ENCODE data around the gene TMBIM4.

The TMBIM4 gene

DNA sequence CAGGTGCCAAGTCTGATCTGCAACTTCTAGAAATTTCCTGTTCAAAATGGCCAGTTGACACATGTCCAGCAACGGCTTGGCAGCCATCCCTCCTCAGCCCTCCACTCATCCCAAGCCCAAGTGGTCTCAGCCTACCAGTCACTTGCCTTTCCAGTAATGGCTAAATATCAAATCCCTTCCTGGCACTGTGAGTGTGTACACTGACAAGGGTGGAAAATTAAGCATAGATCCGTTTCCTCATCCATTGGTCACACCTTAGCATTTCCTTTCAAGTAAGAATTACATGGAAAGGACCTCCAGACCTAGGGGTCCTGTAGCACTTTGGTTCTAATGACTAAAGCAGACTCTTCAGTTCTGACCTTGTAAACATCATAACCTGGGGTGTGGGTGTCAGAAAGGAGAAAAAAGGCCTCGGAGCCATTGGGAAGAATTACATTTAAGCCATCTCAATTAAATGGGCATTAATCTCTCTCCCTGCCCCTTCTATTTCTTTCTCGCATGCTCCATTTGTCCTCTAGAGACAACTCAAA, 54.7 kb downstream of the TMBIM4 start:
- TF ChIP-seq, protein P1, sequence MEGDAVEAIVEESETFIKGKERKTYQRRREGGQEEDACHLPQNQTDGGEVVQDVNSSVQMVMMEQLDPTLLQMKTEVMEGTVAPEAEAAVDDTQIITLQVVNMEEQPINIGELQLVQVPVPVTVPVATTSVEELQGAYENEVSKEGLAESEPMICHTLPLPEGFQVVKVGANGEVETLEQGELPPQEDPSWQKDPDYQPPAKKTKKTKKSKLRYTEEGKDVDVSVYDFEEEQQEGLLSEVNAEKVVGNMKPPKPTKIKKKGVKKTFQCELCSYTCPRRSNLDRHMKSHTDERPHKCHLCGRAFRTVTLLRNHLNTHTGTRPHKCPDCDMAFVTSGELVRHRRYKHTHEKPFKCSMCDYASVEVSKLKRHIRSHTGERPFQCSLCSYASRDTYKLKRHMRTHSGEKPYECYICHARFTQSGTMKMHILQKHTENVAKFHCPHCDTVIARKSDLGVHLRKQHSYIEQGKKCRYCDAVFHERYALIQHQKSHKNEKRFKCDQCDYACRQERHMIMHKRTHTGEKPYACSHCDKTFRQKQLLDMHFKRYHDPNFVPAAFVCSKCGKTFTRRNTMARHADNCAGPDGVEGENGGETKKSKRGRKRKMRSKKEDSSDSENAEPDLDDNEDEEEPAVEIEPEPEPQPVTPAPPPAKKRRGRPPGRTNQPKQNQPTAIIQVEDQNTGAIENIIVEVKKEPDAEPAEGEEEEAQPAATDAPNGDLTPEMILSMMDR (conservative IDR thresholded peaks at IDR 0.05; ENCODE audit: low read depth, low read length): no peak
- H3K4me3 ChIP-seq (ENCODE audit: low read depth, low read length): no peak overlapping the region
- no peak for DNase-seq (ENCODE audit: low read depth)

DNA sequence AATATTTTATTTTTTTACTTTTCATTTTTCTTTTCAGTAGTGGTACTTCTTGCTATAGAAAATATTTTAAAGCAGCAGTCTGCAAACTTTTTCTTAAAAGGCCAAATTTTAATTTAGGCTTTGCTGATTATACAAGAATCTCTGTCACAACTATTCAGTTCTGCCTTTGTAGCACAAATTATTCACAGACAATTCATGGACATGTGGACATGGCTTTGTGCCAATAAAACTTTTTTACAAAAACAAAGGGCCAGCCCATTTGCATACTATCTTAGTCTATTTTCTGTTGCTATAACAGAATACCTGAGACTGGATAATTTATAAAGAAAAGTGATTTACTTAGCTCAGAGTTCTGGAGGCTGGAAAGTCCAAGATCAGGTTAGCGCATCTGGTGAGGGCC, 56.3 kb downstream of the TMBIM4 start:
- TF ChIP-seq, protein P1 (conservative IDR thresholded peaks at IDR 0.05; ENCODE audit: low read depth, low read length): no peak
- no peak overlapping the region for H3K4me3 ChIP-seq (ENCODE audit: low read depth, low read length)
- DNase-seq (ENCODE audit: low read depth): no peak

DNA sequence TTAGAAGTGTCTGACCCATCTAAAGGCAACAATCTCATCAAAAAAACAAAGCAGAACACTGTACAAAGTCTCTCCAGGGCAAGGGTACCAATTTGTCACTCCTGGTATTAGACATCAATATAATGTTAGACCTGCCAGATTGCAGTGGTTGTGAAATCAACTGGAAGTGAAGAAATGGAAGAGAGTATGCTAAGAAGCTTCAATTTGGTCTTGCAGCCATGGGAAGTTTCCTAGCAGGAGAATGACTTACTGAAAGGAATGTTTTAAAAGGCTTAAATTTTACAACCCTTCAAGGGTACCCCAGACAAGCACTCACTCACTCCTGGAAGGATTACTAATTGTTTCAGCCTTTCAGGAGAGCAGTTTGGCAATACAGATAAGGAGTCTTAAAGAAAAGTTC, 58.2 kb downstream of the TMBIM4 start:
- TF ChIP-seq, protein P1 (conservative IDR thresholded peaks at IDR 0.05; ENCODE audit: low read depth, low read length): no peak
- H3K4me3 ChIP-seq (ENCODE audit: low read depth, low read length): no peak overlapping the region
- peak; percentile 32 for DNase-seq (ENCODE audit: low read depth)

DNA sequence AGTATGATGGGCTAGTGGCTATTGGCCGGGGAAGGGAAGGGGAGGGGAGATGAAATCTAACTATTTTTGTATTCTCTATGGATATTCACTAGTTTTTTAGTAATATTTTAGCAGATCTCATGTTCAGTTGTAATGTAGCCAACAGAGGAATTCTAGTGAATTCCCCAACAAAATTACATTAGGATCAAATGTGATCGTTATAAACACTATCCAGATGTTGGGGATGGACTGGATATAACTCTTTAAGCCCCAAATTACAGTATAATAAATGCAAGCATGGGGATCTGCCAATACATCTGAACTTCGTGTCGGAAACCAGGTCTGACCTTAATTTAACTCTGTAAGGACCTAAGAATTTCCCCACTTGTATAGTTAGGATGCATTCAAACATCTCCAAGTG, 60.7 kb downstream of the TMBIM4 start:
- H3K4me3 ChIP-seq (ENCODE audit: low read depth, low read length): no peak overlapping the region
- TF ChIP-seq, protein P1 (conservative IDR thresholded peaks at IDR 0.05; ENCODE audit: low read depth, low read length): no peak
- no peak for DNase-seq (ENCODE audit: low read depth)

DNA sequence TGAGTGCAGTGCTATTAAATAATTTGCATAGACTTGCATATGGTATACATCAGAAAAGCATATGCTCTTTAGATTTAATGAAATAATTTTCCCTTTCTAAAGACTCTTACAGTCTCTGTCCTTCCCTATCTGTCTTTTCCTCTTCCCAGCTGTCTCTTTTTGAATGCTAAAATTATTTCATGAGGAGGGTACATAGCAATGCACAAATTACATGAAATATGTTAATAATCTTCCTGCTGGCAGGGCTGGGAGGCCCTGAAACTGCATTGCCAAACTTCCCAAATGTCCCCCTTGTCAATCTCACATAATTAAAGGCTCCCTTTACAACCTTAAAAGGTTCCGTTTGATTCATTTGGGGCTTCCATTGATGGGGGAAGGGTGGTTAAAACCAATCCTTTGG, 61.4 kb downstream of the TMBIM4 start:
- no peak for DNase-seq (ENCODE audit: low read depth)
- TF ChIP-seq, protein P1 (conservative IDR thresholded peaks at IDR 0.05; ENCODE audit: low read depth, low read length): no peak
- H3K4me3 ChIP-seq (ENCODE audit: low read depth, low read length): no peak overlapping the region

DNA sequence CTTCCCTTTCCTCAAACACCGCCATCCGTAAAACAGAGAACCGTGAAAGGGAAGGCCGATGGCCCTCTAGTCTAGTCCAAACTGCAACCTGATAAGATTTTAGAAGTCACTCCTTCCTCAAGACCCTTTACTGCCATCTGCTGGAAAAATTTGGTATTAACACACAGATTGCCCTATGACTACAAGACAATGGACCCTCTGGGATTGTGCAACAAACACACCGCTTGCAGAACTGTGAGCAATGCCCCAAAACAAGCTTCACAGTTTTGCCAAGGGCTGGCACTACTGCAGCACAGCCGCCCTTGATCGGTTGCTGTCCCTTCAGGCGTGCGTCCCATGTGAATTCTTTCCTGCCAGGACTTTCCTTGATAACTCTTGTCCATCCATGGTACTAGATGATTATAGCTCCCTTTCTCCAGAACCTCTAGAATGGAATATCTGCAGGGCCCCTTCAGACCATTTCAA, 62.3 kb downstream of the TMBIM4 start:
- peak; percentile 95 for DNase-seq (ENCODE audit: low read depth)
- no peak overlapping the region for H3K4me3 ChIP-seq (ENCODE audit: low read depth, low read length)
- TF ChIP-seq, protein P1 (conservative IDR thresholded peaks at IDR 0.05; ENCODE audit: low read depth, low read length): peak; percentile 77
